ENCODE data around the gene TTLL8. TPM values are rescaled to one million over a fixed set of nuclear protein-coding genes. Genes with fewer than 3 reads are reported as not detected.

TTLL8 gene
- total RNA-seq, 1 donor from 2014 or later = not detected

DNA sequence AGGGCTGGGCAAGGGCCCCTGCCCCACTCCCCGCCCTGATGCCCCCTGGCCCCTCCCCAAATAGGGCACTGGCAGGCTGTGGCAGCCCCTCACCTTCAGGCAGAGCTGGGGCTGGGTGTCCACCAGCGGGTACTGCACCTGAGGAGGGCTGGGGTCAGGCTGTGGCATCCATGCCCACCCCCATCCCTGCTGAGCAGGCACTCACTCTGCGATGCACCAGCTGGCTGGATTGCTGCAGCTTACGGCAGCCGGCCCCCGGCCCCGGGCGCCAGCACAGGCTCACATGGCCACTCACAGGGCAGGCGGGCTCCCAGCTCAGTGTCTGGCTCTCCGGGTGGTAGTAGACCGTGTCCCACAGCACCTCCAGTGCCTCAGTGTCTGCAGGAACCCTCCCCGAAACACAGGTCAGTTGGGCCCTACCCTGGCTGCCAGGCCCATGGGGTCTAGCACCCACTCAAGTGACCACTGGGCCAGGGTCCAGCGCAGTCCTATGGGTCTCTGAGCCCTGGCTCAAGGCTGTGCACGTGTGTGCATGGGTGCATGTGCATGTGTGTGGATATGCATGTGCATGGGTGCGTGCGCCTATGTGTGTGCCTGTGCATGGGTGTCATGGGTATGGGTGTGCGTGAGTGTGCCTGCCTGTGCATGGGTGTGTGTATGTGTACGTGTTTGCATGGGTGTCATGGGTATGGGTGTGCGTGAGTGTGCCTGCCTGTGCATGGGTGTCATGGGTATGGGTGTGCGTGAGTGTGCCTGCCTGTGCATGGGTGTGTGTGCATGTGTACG lies 60.0 kb downstream of the TTLL8 start:
- TF ChIP-seq, protein P1, sequence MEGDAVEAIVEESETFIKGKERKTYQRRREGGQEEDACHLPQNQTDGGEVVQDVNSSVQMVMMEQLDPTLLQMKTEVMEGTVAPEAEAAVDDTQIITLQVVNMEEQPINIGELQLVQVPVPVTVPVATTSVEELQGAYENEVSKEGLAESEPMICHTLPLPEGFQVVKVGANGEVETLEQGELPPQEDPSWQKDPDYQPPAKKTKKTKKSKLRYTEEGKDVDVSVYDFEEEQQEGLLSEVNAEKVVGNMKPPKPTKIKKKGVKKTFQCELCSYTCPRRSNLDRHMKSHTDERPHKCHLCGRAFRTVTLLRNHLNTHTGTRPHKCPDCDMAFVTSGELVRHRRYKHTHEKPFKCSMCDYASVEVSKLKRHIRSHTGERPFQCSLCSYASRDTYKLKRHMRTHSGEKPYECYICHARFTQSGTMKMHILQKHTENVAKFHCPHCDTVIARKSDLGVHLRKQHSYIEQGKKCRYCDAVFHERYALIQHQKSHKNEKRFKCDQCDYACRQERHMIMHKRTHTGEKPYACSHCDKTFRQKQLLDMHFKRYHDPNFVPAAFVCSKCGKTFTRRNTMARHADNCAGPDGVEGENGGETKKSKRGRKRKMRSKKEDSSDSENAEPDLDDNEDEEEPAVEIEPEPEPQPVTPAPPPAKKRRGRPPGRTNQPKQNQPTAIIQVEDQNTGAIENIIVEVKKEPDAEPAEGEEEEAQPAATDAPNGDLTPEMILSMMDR (IDR thresholded peaks at IDR 0.05; ENCODE audit: borderline replicate concordance) = no peak
- H3K36me3 ChIP-seq = no peaks in the 10 kb centered on the region
- peaks cover 9% of the 10 kb centered on the region for H3K4me1 ChIP-seq
- intact Hi-C loops (cut with micrococcal nuclease) = loop anchor here (10.0 kb wide), 1 partner anchor 73 kb away; no protein-coding TSS in a partner anchor
- no peak overlapping the region for H3K27ac ChIP-seq (replicated peaks)
- no peak overlapping the region for H3K4me3 ChIP-seq
- H3K27me3 ChIP-seq (ENCODE audit: low read depth) = peaks cover 31% of the 10 kb centered on the region
- no peak for DNase-seq
- no peaks in the 10 kb centered on the region for H3K9me3 ChIP-seq (replicated peaks)

DNA sequence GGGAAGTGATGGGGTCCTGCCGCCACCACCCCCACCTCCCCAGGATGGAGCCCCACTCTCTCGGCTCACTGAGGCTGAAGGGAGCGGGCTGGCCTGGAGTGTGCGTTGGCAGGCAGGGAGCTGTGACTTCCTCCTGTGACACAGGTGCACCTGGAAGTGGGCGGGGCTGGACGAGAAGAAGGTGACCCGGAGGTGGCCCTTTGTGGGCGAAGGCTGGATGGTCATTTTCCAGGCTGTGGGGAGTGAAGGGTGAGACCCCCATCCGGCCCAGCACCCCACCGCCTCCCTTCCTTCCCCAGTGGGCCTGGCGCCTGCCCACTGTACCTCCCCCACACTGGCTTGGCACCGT lies 60.9 kb downstream of the TTLL8 start:
- Histone ChIP-seq H3K4me3 (no peak overlapping the region), H3K9me3 (replicated peaks) (peaks cover 3% of the 10 kb centered on the region), H3K27me3 (ENCODE audit: low read depth) (peaks cover 25% of the 10 kb centered on the region), H3K36me3 (no peaks in the 10 kb centered on the region), H3K27ac (replicated peaks) (no peak overlapping the region), H3K4me1 (peaks cover 11% of the 10 kb centered on the region)
- DNase-seq = no peak
- intact Hi-C loops (cut with micrococcal nuclease) = loop anchor here (10.0 kb wide), 1 partner anchor 72 kb away; no protein-coding TSS in a partner anchor
- TF ChIP-seq, protein P1 (IDR thresholded peaks at IDR 0.05; ENCODE audit: borderline replicate concordance) = no peak

DNA sequence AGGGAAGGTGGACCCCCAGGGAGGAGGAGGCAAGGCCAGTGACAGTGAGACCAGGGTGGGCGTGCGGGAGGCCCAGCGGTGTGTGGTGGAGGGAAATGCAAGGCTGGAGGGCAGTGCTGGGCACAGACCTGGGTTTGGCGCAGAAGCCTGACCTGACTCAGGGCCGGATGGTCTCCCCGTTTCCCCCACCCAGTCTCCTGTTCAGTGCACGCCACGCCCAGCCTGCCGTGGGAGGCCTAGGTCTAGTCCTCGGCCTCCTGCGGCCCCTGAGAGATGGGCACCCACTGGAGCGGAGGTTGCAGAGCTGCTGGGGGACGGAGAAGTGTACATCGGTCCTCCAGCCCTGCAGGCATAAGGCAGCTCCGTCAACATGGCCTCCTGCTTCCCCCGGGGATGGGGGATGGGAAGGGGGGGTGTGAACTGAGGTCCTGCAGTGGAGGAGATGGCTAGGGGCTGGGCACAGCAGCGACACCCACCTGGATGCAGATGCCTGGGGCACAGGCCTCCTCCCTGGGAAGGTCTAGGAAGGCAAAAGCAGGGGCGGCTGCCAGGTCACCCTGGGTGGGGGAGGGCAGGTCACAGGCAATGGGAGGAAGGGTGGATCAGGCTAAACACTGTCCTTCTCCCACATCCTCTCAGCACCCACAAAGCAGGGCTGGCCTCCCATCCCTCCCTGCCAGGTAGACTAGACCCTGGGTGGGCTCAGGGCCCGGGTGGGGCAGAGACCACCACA lies 61.4 kb downstream of the TTLL8 start:
- intact Hi-C loops (cut with micrococcal nuclease) = loop anchor here (10.0 kb wide), 1 partner anchor 72 kb away; no protein-coding TSS in a partner anchor
- TF ChIP-seq, protein P1 (IDR thresholded peaks at IDR 0.05; ENCODE audit: borderline replicate concordance) = no peak
- Histone ChIP-seq H3K27me3 (ENCODE audit: low read depth) (peaks cover 25% of the 10 kb centered on the region), H3K9me3 (replicated peaks) (peaks cover 8% of the 10 kb centered on the region), H3K4me3 (no peak overlapping the region), H3K36me3 (no peaks in the 10 kb centered on the region), H3K4me1 (peaks cover 11% of the 10 kb centered on the region), H3K27ac (replicated peaks) (no peak overlapping the region)
- no peak for DNase-seq

DNA sequence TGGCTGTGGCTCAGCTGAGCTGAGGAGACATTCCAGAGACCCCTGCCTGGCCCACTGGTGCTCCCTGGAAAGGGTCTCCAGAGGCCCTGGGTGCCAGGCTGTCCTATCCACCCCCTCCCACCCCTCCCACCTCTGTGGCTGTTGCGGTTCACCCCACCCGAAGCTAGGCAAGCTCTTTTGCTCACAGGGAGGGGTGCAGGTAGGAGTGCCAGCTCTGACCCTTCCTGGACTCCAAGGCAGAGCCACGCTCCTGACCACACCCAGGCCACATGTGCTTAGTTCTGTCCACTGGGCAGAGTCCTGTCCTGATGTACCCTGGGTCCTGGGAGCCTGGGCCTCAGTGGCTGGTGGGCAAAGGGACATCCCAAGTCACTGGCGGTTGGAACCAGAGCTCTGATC lies 62.0 kb downstream of the TTLL8 start:
- TF ChIP-seq, protein P1 (IDR thresholded peaks at IDR 0.05; ENCODE audit: borderline replicate concordance) = no peak

DNA sequence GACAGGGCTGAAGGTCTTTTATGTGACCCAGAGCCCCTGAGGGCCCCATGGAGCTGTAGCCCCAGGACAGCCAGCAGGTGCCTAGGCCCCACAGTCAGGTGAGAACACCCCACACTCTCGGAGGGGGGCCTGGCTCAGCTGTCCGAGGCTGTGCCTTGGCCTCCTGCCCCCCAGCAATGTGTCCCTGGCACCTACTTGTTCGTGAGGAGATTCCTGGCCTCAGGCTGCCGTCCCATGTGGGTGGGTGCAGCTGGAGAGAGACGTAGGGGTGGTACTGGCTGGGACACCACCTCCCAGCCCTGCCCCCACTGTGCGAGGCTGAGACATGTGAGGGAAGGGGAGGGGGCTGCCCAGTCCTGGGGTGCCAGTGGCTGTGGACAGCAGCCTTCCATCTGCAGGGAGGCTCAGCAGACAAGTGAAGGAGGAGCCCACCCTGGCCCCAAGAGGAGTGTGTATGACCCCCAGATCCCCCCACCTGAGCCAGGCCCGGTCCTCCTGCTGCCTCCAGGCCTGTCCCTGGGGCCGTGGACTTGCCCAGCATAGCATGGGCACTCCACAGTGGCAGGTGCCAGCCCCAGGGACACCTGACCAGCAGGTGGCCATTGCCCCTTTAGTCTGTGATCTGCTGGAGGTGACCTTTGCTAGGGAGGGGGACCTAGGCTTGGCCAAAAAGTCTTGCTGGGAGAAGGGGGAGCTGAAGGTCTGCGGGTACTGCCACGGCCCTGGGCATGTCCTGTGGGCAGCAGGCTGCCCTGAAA lies 62.6 kb downstream of the TTLL8 start:
- H3K4me3 ChIP-seq = no peak overlapping the region
- intact Hi-C loops (cut with micrococcal nuclease) = loop anchor here (10.0 kb wide), 1 partner anchor 71 kb away; no protein-coding TSS in a partner anchor
- peaks cover 17% of the 10 kb centered on the region for H3K27me3 ChIP-seq (ENCODE audit: low read depth)
- H3K36me3 ChIP-seq = no peaks in the 10 kb centered on the region
- no peak overlapping the region for H3K27ac ChIP-seq (replicated peaks)
- TF ChIP-seq, protein P1 (IDR thresholded peaks at IDR 0.05; ENCODE audit: borderline replicate concordance) = no peak
- no peak for DNase-seq
- H3K4me1 ChIP-seq = peaks cover 11% of the 10 kb centered on the region
- H3K9me3 ChIP-seq (replicated peaks) = peaks cover 20% of the 10 kb centered on the region

More for the DNA sequence above, 62.0 kb downstream of the TTLL8 start:
- Histone ChIP-seq H3K4me3 (no peak overlapping the region), H3K4me1 (peaks cover 11% of the 10 kb centered on the region), H3K27ac (replicated peaks) (no peak overlapping the region), H3K9me3 (replicated peaks) (peaks cover 14% of the 10 kb centered on the region), H3K27me3 (ENCODE audit: low read depth) (peaks cover 22% of the 10 kb centered on the region), H3K36me3 (no peaks in the 10 kb centered on the region)
- intact Hi-C loops (cut with micrococcal nuclease) = loop anchor here (10.0 kb wide), 1 partner anchor 71 kb away; no protein-coding TSS in a partner anchor
- DNase-seq = no peak

Data from left ventricle myocardium inferior (tissue), 1 donor.